HepG2 (cell line): ENCODE results near the gene SH3YL1. TPM values are rescaled to one million over a fixed set of nuclear protein-coding genes. Genes with fewer than 3 reads are reported as not detected.
A peak's percentile ranks its signal among the peaks of the same experiment; 100 is the strongest.

Experiments used
- ATF5 ChIP-seq: sonication (generic); formaldehyde crosslinking; IDR thresholded peaks from 2 replicates; pipeline ENCODE4 v1.4.0; 2020; ENCODE audit warnings: mild to moderate bottlenecking, low read depth, missing genetic modification reagents
- CEBPG ChIP-seq: IDR thresholded peaks from 2 replicates; pipeline ENCODE4 v1.6.1; 2016
- FOXK2 ChIP-seq: fragments of 450-650 bp; IDR thresholded peaks from 2 replicates; pipeline ENCODE4 v1.6.1; 2016
- HOXA5 ChIP-seq: sonication (generic); formaldehyde crosslinking; IDR thresholded peaks from 2 replicates; pipeline ENCODE4 v1.4.0; 2020; ENCODE audit warnings: missing genetic modification reagents
- LCORL ChIP-seq, 2 experiments: fragments of 450-650 bp in 1 of 2; sonication (generic) in 1 of 2; formaldehyde crosslinking in 1 of 2; IDR thresholded peaks; 2 replicates each; pipeline versions ENCODE4 v1.5.0 to v1.6.1; 2017 to 2020; ENCODE audit warnings: antibody characterized with exemption in 1 of 2, missing genetic modification reagents in 1 of 2
- NONO ChIP-seq, 2 experiments: fragments of 450-650 bp in 1 of 2; sonication (generic) in 1 of 2; formaldehyde crosslinking in 1 of 2; IDR thresholded peaks in 1 of 2; conservative IDR thresholded peaks in 1 of 2; 2 replicates each; pipeline versions ENCODE4 v1.6.1 to v1.8.0; 2017 to 2022; ENCODE audit warnings: mild to moderate bottlenecking in 1 of 2, missing genetic modification reagents in 1 of 2, moderate library complexity in 1 of 2
- RNF2 ChIP-seq: fragments of 450-650 bp; conservative IDR thresholded peaks from 2 replicates; pipeline ENCODE4 v1.6.1; 2016; ENCODE audit warnings: low read depth
- SCMH1 ChIP-seq: sonication (generic); formaldehyde crosslinking; IDR thresholded peaks from 2 replicates; pipeline ENCODE4 v1.9.0; 2021; ENCODE audit warnings: missing genetic modification reagents, mild to moderate bottlenecking, borderline replicate concordance
- SNAPC4 ChIP-seq: sonication (generic); formaldehyde crosslinking; IDR thresholded peaks from 2 replicates; pipeline ENCODE4 v1.4.0; 2020; ENCODE audit warnings: mild to moderate bottlenecking, missing genetic modification reagents
- SP4 ChIP-seq: sonication (generic); formaldehyde crosslinking; IDR thresholded peaks from 2 replicates; pipeline ENCODE4 v1.8.1; 2023; ENCODE audit warnings: mild to moderate bottlenecking, missing genetic modification reagents
- TERF1 ChIP-seq: sonication (generic); formaldehyde crosslinking; IDR thresholded peaks from 2 replicates; pipeline ENCODE4 v1.8.0; 2022; ENCODE audit warnings: mild to moderate bottlenecking, missing genetic modification reagents, moderate library complexity
- THAP7 ChIP-seq: sonication (generic); formaldehyde crosslinking; IDR thresholded peaks from 2 replicates; pipeline ENCODE4 v1.8.1; 2023; ENCODE audit warnings: mild to moderate bottlenecking, missing genetic modification reagents
- TOE1 ChIP-seq: sonication (generic); formaldehyde crosslinking; IDR thresholded peaks from 2 replicates; pipeline ENCODE4 v1.4.0; 2020; ENCODE audit warnings: mild to moderate bottlenecking, missing genetic modification reagents
- ZBTB8A ChIP-seq: sonication (generic); formaldehyde crosslinking; IDR thresholded peaks from 2 replicates; pipeline ENCODE4 v1.4.0; 2020; ENCODE audit warnings: mild to moderate bottlenecking, low read depth, missing genetic modification reagents, borderline replicate concordance
- ZFX ChIP-seq: sonication (generic); formaldehyde crosslinking; IDR thresholded peaks from 2 replicates; pipeline ENCODE4 v1.4.0; 2020; ENCODE audit warnings: mild to moderate bottlenecking, low read depth, missing genetic modification reagents, moderate library complexity
- ZNF543 ChIP-seq: sonication (generic); formaldehyde crosslinking; IDR thresholded peaks from 2 replicates; pipeline ENCODE4 v1.4.0; 2020; ENCODE audit warnings: mild to moderate bottlenecking, missing genetic modification reagents
- polyA plus RNA-seq, 8 experiments: library from polyadenylated mRNA; depleted of rRNA in 3 of 8; stranded (reverse) in 7 of 8; unstranded in 1 of 8; fragments of >200 nt; fragmentation: Illumina TruSeq in 4 of 8; extraction: Trizol in 4 of 8; gene quantifications; 2 replicates each; pipeline versions ENCODE4 v1.2.1 to v1.2.3, GENCODE V29; 2011 to 2016; ENCODE audit warnings: low read depth in 4 of 8, missing spikeins in 1 of 8, mixed read lengths in 1 of 8; ENCODE audit not compliant: insufficient read depth in 1 of 8
- total RNA-seq, 5 experiments: library from RNA; depleted of rRNA; stranded (reverse); fragments of >200 nt; fragmentation: Illumina TruSeq; extraction: Trizol; gene quantifications; 2 replicates each; pipeline ENCODE4 v1.2.3, GENCODE V29; 2016; ENCODE audit warnings: low read depth in 1 of 5
- TF ChIP-seq, protein P1 (sequence below), 2 experiments: IDR thresholded peaks; 2 replicates each; pipeline ENCODE4 v1.6.1; 2011 to 2012; ENCODE audit warnings: low read length in 2 of 2, borderline replicate concordance in 1 of 2, low read depth in 1 of 2, mild to moderate bottlenecking in 1 of 2, moderate library complexity in 1 of 2

SH3YL1 gene
- total and polyA plus RNA-seq, 2 of the 13 experiments (the other 11 are each of a cell fraction or from before 2014, with no cell fraction given) = 13.0 to 48.2 TPM

DNA sequence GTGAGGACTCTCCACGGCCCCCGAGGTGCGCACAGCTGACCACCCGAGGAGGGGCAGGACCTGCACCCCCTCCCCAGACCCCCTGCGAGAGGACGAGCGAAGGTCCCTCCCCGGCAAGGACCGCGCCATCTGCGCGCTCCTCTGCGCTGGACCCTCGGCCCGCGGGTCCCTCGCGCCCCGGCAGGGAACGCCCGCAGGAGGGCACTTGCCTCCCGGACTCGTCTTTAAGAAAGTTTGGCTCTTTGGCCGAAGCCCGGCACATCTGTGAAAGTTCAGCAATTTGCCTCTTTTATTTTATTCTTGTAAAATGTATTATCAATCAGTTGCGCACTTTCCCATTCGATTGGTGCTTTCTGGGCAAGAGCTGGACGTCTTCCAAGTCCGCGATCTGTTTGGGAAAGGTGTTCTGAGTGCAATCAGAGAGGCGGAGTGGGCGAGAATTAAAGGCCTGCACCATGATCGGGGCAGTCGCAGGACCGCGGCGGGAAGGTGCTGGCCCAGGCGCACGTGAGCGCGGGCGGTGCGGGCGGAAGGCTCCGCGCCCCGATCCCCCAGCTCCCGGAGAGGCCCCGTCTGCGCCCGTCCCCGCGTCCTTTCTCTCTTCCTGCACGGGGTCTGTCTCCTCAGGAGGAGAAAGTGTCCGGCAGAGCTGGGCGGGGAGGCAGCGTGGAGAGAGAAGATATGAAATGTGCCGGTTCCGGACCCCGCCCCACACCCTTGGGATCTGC, 25.7 kb upstream of the SH3YL1 start (continued):
- 0 out of 2 replicates have a peak, but pooled peaks have one; percentile 29 for TF ChIP-seq SNAPC4 (CRISPR knock-in tag)
- no peak for TF ChIP-seq NONO (IDR thresholded peaks at IDR 0.05)
- no peak for TF ChIP-seq NONO (CRISPR knock-in tag; conservative IDR thresholded peaks at IDR 0.05)
- TF ChIP-seq FOXK2 = no peak
- TF ChIP-seq CEBPG = no peak
- TF ChIP-seq RNF2 = peak; percentile 55; the same call in 1 of the 2 replicates
- no peak for TF ChIP-seq TOE1
- TF ChIP-seq ZFX = 0 out of 2 replicates have a peak, but pooled peaks have one; percentile 21
- no peak for TF ChIP-seq TERF1 (CRISPR knock-in tag)
- TF ChIP-seq, protein P1, sequence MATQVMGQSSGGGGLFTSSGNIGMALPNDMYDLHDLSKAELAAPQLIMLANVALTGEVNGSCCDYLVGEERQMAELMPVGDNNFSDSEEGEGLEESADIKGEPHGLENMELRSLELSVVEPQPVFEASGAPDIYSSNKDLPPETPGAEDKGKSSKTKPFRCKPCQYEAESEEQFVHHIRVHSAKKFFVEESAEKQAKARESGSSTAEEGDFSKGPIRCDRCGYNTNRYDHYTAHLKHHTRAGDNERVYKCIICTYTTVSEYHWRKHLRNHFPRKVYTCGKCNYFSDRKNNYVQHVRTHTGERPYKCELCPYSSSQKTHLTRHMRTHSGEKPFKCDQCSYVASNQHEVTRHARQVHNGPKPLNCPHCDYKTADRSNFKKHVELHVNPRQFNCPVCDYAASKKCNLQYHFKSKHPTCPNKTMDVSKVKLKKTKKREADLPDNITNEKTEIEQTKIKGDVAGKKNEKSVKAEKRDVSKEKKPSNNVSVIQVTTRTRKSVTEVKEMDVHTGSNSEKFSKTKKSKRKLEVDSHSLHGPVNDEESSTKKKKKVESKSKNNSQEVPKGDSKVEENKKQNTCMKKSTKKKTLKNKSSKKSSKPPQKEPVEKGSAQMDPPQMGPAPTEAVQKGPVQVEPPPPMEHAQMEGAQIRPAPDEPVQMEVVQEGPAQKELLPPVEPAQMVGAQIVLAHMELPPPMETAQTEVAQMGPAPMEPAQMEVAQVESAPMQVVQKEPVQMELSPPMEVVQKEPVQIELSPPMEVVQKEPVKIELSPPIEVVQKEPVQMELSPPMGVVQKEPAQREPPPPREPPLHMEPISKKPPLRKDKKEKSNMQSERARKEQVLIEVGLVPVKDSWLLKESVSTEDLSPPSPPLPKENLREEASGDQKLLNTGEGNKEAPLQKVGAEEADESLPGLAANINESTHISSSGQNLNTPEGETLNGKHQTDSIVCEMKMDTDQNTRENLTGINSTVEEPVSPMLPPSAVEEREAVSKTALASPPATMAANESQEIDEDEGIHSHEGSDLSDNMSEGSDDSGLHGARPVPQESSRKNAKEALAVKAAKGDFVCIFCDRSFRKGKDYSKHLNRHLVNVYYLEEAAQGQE (IDR thresholded peaks at IDR 0.05; ENCODE audit: borderline replicate concordance in 1 of 2, low read depth in 1 of 2, low read length in 2 of 2) = no peak
- TF ChIP-seq HOXA5 = no peak
- no peak for TF ChIP-seq THAP7 (CRISPR knock-in tag)
- TF ChIP-seq ATF5 (CRISPR knock-in tag) = no peak
- no peak for TF ChIP-seq ZBTB8A (CRISPR knock-in tag)
- no peak for TF ChIP-seq SP4 (CRISPR knock-in tag)
- TF ChIP-seq LCORL (IDR thresholded peaks at IDR 0.05) = no peak
- TF ChIP-seq LCORL (CRISPR knock-in tag; IDR thresholded peaks at IDR 0.05) = peak; percentile 40; the same call in 1 of the 2 replicates
- no peak for TF ChIP-seq ZNF543 (CRISPR knock-in tag)
- no peak for TF ChIP-seq SCMH1 (CRISPR knock-in tag)
